Measurements from ENCODE around the gene PGAM2. TPM values are rescaled to one million over a fixed set of nuclear protein-coding genes. Genes with fewer than 3 reads are reported as not detected.

Gene PGAM2
- total RNA-seq, 1 experiment from 2014 or later, result 0.27 TPM

GRCh38 chr7:44079331-44080021 lies 14.1 kb upstream of the PGAM2 start:
- Histone ChIP-seq H3K4me3 (replicated peaks in 1 of 2; ENCODE audit: low read depth in 1 of 2, low read length in 2 of 2) (no peak overlapping the region), H3K9ac (ENCODE audit: low read length) (no peak overlapping the region), H4K20me1 (ENCODE audit: insufficient read depth) (no peaks in the 10 kb centered on the region), H3K4me2 (ENCODE audit: low read length) (no peak overlapping the region), H3K79me2 (ENCODE audit: insufficient read depth, low read length) (peaks cover 14% of the 10 kb centered on the region), H3K27ac (ENCODE audit: low read depth, low read length) (no peak overlapping the region), H3K27me3 (ENCODE audit: insufficient read depth, low read length) (no peaks in the 10 kb centered on the region), H3K4me1 (ENCODE audit: control insufficient read depth in 1 of 2, insufficient read depth in 2 of 2, low read length in 2 of 2) (peaks cover 12 to 18% of the 10 kb centered on the region in 2 experiments; a peak in 3 of 4 replicates), H3K36me3 (ENCODE audit: control insufficient read depth in 1 of 2, insufficient read depth in 2 of 2, low read length in 2 of 2) (peaks cover 17 to 27% of the 10 kb centered on the region in 2 experiments; a peak in 3 of 4 replicates), H3K9me3 (ENCODE audit: control insufficient read depth in 1 of 2, insufficient read depth in 1 of 2, low read depth in 1 of 2, low read length in 2 of 2) (no peaks in the 10 kb centered on the region), H3K9me2 (ENCODE audit: insufficient read depth) (no peaks in the 10 kb centered on the region), H2AFZ (ENCODE audit: low read depth, low read length, poor library complexity, severe bottlenecking) (no peak overlapping the region)
- POLR2A ChIA-PET, result interaction anchor here (0.6 kb wide), 1 partner anchor 11 kb away, joined by 3 read pairs; no protein-coding TSS in a partner anchor
- BruUV-seq (replicated peaks), result no TSS peak
- no peak for ATAC-seq
- RAD21 ChIA-PET (ENCODE audit: low non-redundant PET in 1 of 2, low total read pairs in 2 of 2, uncharacterized antibody in 2 of 2, unreplicated experiment in 2 of 2), result no interaction called here
- intact Hi-C loops (cut with micrococcal nuclease), result loop anchor here (5.0 kb wide), 2 partner anchors 43 to 228 kb away; partner anchors contain the start of gene POLD2
- TF ChIP-seq CEBPB (IDR thresholded peaks at IDR 0.05; ENCODE audit: low read depth), result no peak
- TF ChIP-seq SRF (IDR thresholded peaks at IDR 0.05; ENCODE audit: low read depth), result no peak
- no peak for TF ChIP-seq ELF1 (IDR thresholded peaks at IDR 0.05; ENCODE audit: borderline replicate concordance, low read depth)
- TF ChIP-seq POLR2AphosphoS5 (IDR thresholded peaks at IDR 0.05; ENCODE audit: low read depth, low read length), result no peak
- no peak for TF ChIP-seq EGR1 (IDR thresholded peaks at IDR 0.05; ENCODE audit: low read depth)
- CTCF ChIA-PET, result no interaction called here
- no peak for DNase-seq (ENCODE audit: low read depth, low spot score)

DNA sequence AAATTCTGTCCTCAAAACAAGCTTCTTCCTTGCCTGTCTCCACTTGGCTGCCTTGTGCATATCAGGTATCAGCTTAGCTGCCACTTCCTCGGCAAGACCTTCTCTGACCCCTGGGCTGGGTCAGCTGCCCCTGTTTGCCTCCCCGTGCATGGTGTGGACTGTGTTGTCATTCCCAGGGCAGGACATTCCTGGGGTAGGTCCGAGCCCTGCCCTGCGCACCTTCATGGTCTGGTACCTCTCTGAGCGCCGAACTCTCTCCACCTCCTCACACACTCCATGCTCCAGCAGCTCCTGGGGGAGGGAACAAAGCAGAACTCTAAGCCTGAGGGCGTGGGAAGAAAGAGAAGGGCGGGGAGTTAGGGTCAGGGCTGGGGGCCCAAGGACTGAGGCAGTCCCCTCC lies 13.2 kb upstream of the PGAM2 start:
- no peaks in the 10 kb centered on the region for H3K9me3 ChIP-seq (ENCODE audit: control insufficient read depth in 1 of 2, insufficient read depth in 1 of 2, low read depth in 1 of 2, low read length in 2 of 2)
- ChIA-PET CTCF (no interaction called here), POLR2A (no interaction called here), RAD21 (ENCODE audit: low non-redundant PET in 1 of 2, low total read pairs in 2 of 2, uncharacterized antibody in 2 of 2, unreplicated experiment in 2 of 2) (no interaction called here)
- no peaks in the 10 kb centered on the region for H3K9me2 ChIP-seq (ENCODE audit: insufficient read depth)
- no TSS peak for BruUV-seq (replicated peaks)
- H2AFZ ChIP-seq (ENCODE audit: low read depth, low read length, poor library complexity, severe bottlenecking), result no peak overlapping the region
- H4K20me1 ChIP-seq (ENCODE audit: insufficient read depth), result no peaks in the 10 kb centered on the region
- peaks cover 12 to 21% of the 10 kb centered on the region in 2 experiments; a peak in 3 of 4 replicates for H3K4me1 ChIP-seq (ENCODE audit: control insufficient read depth in 1 of 2, insufficient read depth in 2 of 2, low read length in 2 of 2)
- no peak overlapping the region for H3K27ac ChIP-seq (ENCODE audit: low read depth, low read length)
- H3K9ac ChIP-seq (ENCODE audit: low read length), result no peak overlapping the region
- ATAC-seq (no peak), DNase-seq (ENCODE audit: low read depth, low spot score) (no peak)
- no peaks in the 10 kb centered on the region for H3K27me3 ChIP-seq (ENCODE audit: insufficient read depth, low read length)
- no peak overlapping the region for H3K4me3 ChIP-seq (replicated peaks in 1 of 2; ENCODE audit: low read depth in 1 of 2, low read length in 2 of 2)
- intact Hi-C loops (cut with micrococcal nuclease), result no loop called here
- peaks cover 17 to 30% of the 10 kb centered on the region in 2 experiments; a peak in 3 of 4 replicates for H3K36me3 ChIP-seq (ENCODE audit: control insufficient read depth in 1 of 2, insufficient read depth in 2 of 2, low read length in 2 of 2)
- H3K4me2 ChIP-seq (ENCODE audit: low read length), result no peak overlapping the region
- peaks cover 14% of the 10 kb centered on the region for H3K79me2 ChIP-seq (ENCODE audit: insufficient read depth, low read length)
- TF ChIP-seq ZBTB33 (IDR thresholded peaks at IDR 0.05; ENCODE audit: extremely low read depth, insufficient replicate concordance, low read length) (no peak), RAD21 (IDR thresholded peaks at IDR 0.05; ENCODE audit: low read depth) (no peak), TCF7L2 (IDR thresholded peaks at IDR 0.05; ENCODE audit: borderline replicate concordance, extremely low read depth, insufficient read depth, insufficient read length) (no peak), POLR2A (IDR thresholded peaks at IDR 0.05; ENCODE audit: borderline replicate concordance, extremely low read depth, insufficient read depth, insufficient read length) (no peak), SRF (IDR thresholded peaks at IDR 0.05; ENCODE audit: low read depth) (no peak), ZFX (IDR thresholded peaks at IDR 0.05) (no peak), SP1 (IDR thresholded peaks at IDR 0.05; ENCODE audit: low read depth) (no peak)
- TF ChIP-seq, protein P1, sequence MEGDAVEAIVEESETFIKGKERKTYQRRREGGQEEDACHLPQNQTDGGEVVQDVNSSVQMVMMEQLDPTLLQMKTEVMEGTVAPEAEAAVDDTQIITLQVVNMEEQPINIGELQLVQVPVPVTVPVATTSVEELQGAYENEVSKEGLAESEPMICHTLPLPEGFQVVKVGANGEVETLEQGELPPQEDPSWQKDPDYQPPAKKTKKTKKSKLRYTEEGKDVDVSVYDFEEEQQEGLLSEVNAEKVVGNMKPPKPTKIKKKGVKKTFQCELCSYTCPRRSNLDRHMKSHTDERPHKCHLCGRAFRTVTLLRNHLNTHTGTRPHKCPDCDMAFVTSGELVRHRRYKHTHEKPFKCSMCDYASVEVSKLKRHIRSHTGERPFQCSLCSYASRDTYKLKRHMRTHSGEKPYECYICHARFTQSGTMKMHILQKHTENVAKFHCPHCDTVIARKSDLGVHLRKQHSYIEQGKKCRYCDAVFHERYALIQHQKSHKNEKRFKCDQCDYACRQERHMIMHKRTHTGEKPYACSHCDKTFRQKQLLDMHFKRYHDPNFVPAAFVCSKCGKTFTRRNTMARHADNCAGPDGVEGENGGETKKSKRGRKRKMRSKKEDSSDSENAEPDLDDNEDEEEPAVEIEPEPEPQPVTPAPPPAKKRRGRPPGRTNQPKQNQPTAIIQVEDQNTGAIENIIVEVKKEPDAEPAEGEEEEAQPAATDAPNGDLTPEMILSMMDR (IDR thresholded peaks at IDR 0.05 in 2 of 3, conservative IDR thresholded peaks at IDR 0.05 in 1 of 3; ENCODE audit: borderline replicate concordance in 1 of 3, insufficient read depth in 1 of 3, low read depth in 2 of 3, low read length in 2 of 3), result no peak

All from HCT116 (cell line).